H9 (cell line): ENCODE data around the gene FAM136A. TPM values are rescaled to one million over a fixed set of nuclear protein-coding genes. Genes with fewer than 3 reads are reported as not detected.

Experiments used
- DNase-seq: peaks from one replicate; pipeline ENCODE4 v3.0.0-alpha.2; 2017
- H2AFZ ChIP-seq: one replicate; pipeline ENCODE4 v1.6.1; 2013; ENCODE audit warnings: mild to moderate bottlenecking, low read length, control low read depth, moderate library complexity
- H2AK5ac ChIP-seq: 2 replicates; pipeline ENCODE4 v1.6.1; 2013; ENCODE audit warnings: low read length, control low read depth, mixed read lengths; ENCODE audit not compliant: insufficient read length
- H2BK120ac ChIP-seq: one replicate; pipeline ENCODE4 v1.6.1; 2013; ENCODE audit warnings: low read depth, mild to moderate bottlenecking, low read length, control low read depth, inconsistent platforms; ENCODE audit not compliant: poor library complexity, severe bottlenecking
- H2BK12ac ChIP-seq: 2 replicates; pipeline ENCODE4 v1.6.1; 2013; ENCODE audit warnings: low read length, control low read depth, mixed read lengths, low read depth; ENCODE audit not compliant: insufficient read length
- H2BK15ac ChIP-seq: 2 replicates; pipeline ENCODE4 v1.6.1; 2013; ENCODE audit warnings: low read depth, low read length, control low read depth
- H2BK20ac ChIP-seq: one replicate; pipeline ENCODE4 v1.6.1; 2013; ENCODE audit warnings: low read depth, mild to moderate bottlenecking, low read length, control low read depth, inconsistent platforms; ENCODE audit not compliant: poor library complexity, severe bottlenecking
- H2BK5ac ChIP-seq: 2 replicates; pipeline ENCODE4 v1.6.1; 2013; ENCODE audit warnings: low read length, control low read depth, mixed read lengths; ENCODE audit not compliant: insufficient read length
- H3K14ac ChIP-seq: 2 replicates; pipeline ENCODE4 v1.6.1; 2013; ENCODE audit warnings: low read length, control low read depth; ENCODE audit not compliant: insufficient read depth
- H3K18ac ChIP-seq: 2 replicates; pipeline ENCODE4 v1.6.1; 2013; ENCODE audit warnings: low read depth, mild to moderate bottlenecking, mixed read lengths, low read length, control low read depth; ENCODE audit not compliant: insufficient read length
- H3K23ac ChIP-seq: 2 replicates; pipeline ENCODE4 v1.6.1; 2013; ENCODE audit warnings: low read length, control low read depth, mixed read lengths, low read depth; ENCODE audit not compliant: insufficient read length
- H3K23me2 ChIP-seq: 2 replicates; pipeline ENCODE4 v1.6.1; 2013; ENCODE audit warnings: low read depth, mild to moderate bottlenecking, mixed read lengths, low read length, control low read depth; ENCODE audit not compliant: insufficient read length, poor library complexity, severe bottlenecking
- H3K27ac ChIP-seq: 2 replicates; pipeline ENCODE4 v1.5.1; 2013; ENCODE audit warnings: low read length, control low read depth, mixed read lengths, low read depth; ENCODE audit not compliant: insufficient read length
- H3K27me3 ChIP-seq: 2 replicates; pipeline ENCODE4 v1.6.1; 2013; ENCODE audit warnings: low read length, control low read depth, inconsistent platforms; ENCODE audit not compliant: insufficient read depth
- H3K4ac ChIP-seq: 2 replicates; pipeline ENCODE4 v1.6.1; 2013; ENCODE audit warnings: low read depth, mild to moderate bottlenecking, control low read depth, inconsistent platforms, low read length, moderate library complexity
- H3K4me1 ChIP-seq: 2 replicates; pipeline ENCODE4 v1.6.1; 2013; ENCODE audit warnings: low read length, control low read depth, inconsistent platforms; ENCODE audit not compliant: insufficient read depth
- H3K4me2 ChIP-seq: 2 replicates; pipeline ENCODE4 v1.6.1; 2013; ENCODE audit warnings: low read length, control low read depth, mixed read lengths; ENCODE audit not compliant: insufficient read length, insufficient read depth
- H3K56ac ChIP-seq: 2 replicates; pipeline ENCODE4 v1.6.1; 2013; ENCODE audit warnings: low read depth, mild to moderate bottlenecking, mixed read lengths, low read length, control low read depth; ENCODE audit not compliant: insufficient read length
- H3K79me1 ChIP-seq: 2 replicates; pipeline ENCODE4 v1.6.1; 2013; ENCODE audit warnings: low read depth, mild to moderate bottlenecking, moderate library complexity, low read length, control low read depth, inconsistent platforms; ENCODE audit not compliant: insufficient read depth, poor library complexity, severe bottlenecking
- H3K79me2 ChIP-seq: 2 replicates; pipeline ENCODE4 v1.6.1; 2013; ENCODE audit warnings: low read length, control low read depth, inconsistent platforms; ENCODE audit not compliant: insufficient read depth
- H3K9ac ChIP-seq: 2 replicates; pipeline ENCODE4 v1.6.1; 2013; ENCODE audit warnings: low read length, control low read depth, mixed read lengths; ENCODE audit not compliant: insufficient read length; ENCODE audit errors: extremely low read depth
- H3K9me3 ChIP-seq: one replicate; pipeline ENCODE4 v1.6.1; 2013; ENCODE audit warnings: low read depth, low read length, inconsistent platforms; ENCODE audit not compliant: control insufficient read depth
- H3T11ph ChIP-seq: one replicate; pipeline ENCODE4 v1.6.1; 2013; ENCODE audit warnings: mild to moderate bottlenecking, low read length, control low read depth, inconsistent platforms
- H4K20me1 ChIP-seq: one replicate; pipeline ENCODE4 v1.6.1; 2013; ENCODE audit not compliant: control insufficient read depth, insufficient read length, insufficient read depth
- H4K5ac ChIP-seq: 2 replicates; pipeline ENCODE4 v1.6.1; 2013; ENCODE audit warnings: low read depth, mild to moderate bottlenecking, mixed read lengths, low read length, control low read depth; ENCODE audit not compliant: insufficient read length
- H4K8ac ChIP-seq: replicated peaks from 2 replicates; pipeline ENCODE4 v1.6.1; 2013; ENCODE audit warnings: low read length, control low read depth, mixed read lengths, low read depth; ENCODE audit not compliant: insufficient read length
- H4K91ac ChIP-seq: 2 replicates; pipeline ENCODE4 v1.6.1; 2013; ENCODE audit warnings: low read depth, mild to moderate bottlenecking, moderate library complexity, mixed read lengths, low read length, control low read depth; ENCODE audit not compliant: insufficient read length
- H3K27ac Mint-ChIP-seq, 3 experiments: 2 replicates in 2 of 3; 3 replicates in 1 of 3; pipeline ENCODE4 v1.8.0; 2020 to 2021; ENCODE audit warnings: mixed read lengths in 3 of 3, mild to moderate bottlenecking in 1 of 3, moderate library complexity in 1 of 3
- H3K27me3 Mint-ChIP-seq: 2 replicates; pipeline ENCODE4 v1.8.0; 2021; ENCODE audit warnings: low read depth, mild to moderate bottlenecking, moderate library complexity, mixed read lengths
- H3K36me3 Mint-ChIP-seq, 3 experiments: 2 replicates in 2 of 3; 3 replicates in 1 of 3; pipeline ENCODE4 v1.8.0; 2020 to 2021; ENCODE audit warnings: low read depth in 3 of 3, mixed read lengths in 3 of 3; ENCODE audit not compliant: insufficient read depth in 1 of 3
- H3K4me1 Mint-ChIP-seq, 2 experiments: 2 replicates each; pipeline ENCODE4 v1.8.0; 2020; ENCODE audit warnings: mixed read lengths in 2 of 2
- H3K4me3 Mint-ChIP-seq, 2 experiments: 2 replicates in 1 of 2; 3 replicates in 1 of 2; pipeline ENCODE4 v1.8.0; 2020 to 2021; ENCODE audit warnings: mild to moderate bottlenecking in 2 of 2, mixed read lengths in 2 of 2, moderate library complexity in 1 of 2
- H3K9me3 Mint-ChIP-seq, 2 experiments: 2 replicates in 1 of 2; 3 replicates in 1 of 2; pipeline ENCODE4 v1.8.0; 2020; ENCODE audit warnings: mild to moderate bottlenecking in 2 of 2, mixed read lengths in 2 of 2, moderate library complexity in 1 of 2
- CTCF ChIP-seq: fragments of 200-600 bp; sonication (generic); conservative IDR thresholded peaks from 3 replicates; pipeline ENCODE4 v1.8.0; 2021; ENCODE audit warnings: antibody characterized with exemption, mild to moderate bottlenecking
- WGBS: extraction: QIAGEN DNeasy Blood & Tissue Kit; methylation state at CpG from one replicate; pipeline ENCODE4 v1.1.7; 2013; ENCODE audit warnings: missing lambda C conversion rate, low lambda C conversion rate, mixed read lengths; ENCODE audit not compliant: insufficient read length; ENCODE audit errors: extremely low coverage; 5-methylcytosine and 5-hydroxymethylcytosine counted together
- total RNA-seq: library from RNA; stranded (reverse); gene quantifications from 2 replicates; pipeline ENCODE4 v1.2.1, GENCODE V29; 2021

The FAM136A gene
- total RNA-seq, 1 experiment from 2014 or later = 118 TPM

GRCh38 chr2:70280242-70280798, 21.5 kb downstream of the FAM136A start:
- Histone ChIP-seq H4K91ac (no peak overlapping the region), H4K20me1 (no peaks in the 10 kb centered on the region), H3K18ac (no peak overlapping the region), H3K23me2 (no peaks in the 10 kb centered on the region), H3K4me2 (no peak overlapping the region), H3K56ac (no peak overlapping the region), H4K8ac (no peak overlapping the region), H3K27ac (no peak overlapping the region), H2AFZ (no peak overlapping the region), H3T11ph (no peak overlapping the region), H3K9me3 (no peaks in the 10 kb centered on the region), H2BK5ac (no peak overlapping the region), H2BK12ac (no peak overlapping the region), H3K9ac (no peak overlapping the region), H2BK20ac (no peak overlapping the region), H3K14ac (no peak overlapping the region), H3K79me2 (no peaks in the 10 kb centered on the region), H4K5ac (no peak overlapping the region), H2BK15ac (no peak overlapping the region), H2AK5ac (no peak overlapping the region), H3K4me1 (no peaks in the 10 kb centered on the region), H3K79me1 (no peaks in the 10 kb centered on the region), H3K4ac (no peak overlapping the region), H3K23ac (no peak overlapping the region), H3K27me3 (no peaks in the 10 kb centered on the region), H2BK120ac (no peak overlapping the region)
- TF ChIP-seq CTCF = no peak
- DNase-seq = no peak
- Mint-ChIP-seq H3K4me3 (no peak overlapping the region), H3K27me3 (no peaks in the 10 kb centered on the region), H3K4me1 (no peaks in the 10 kb centered on the region), H3K9me3 (no peaks in the 10 kb centered on the region), H3K27ac (peak overlapping the region in 1 of 3 experiments; percentile 74; a peak in 1 of 7 replicates), H3K36me3 (peaks cover 21 to 72% (median 63%) of the 10 kb centered on the region in 3 experiments; a peak in 6 of 7 replicates)
- WGBS = no CpG with 5 or more reads among the region's 2 CpGs
